HG03196 (cell line): Measurements from ENCODE around the gene JPT2.

Experiments
- ATAC-seq: cut with Tn5 transposase; IDR thresholded peaks from one replicate; pipeline ENCODE4 v1.9.1; 2021; ENCODE audit not compliant: unreplicated experiment

JPT2 gene

GRCh38 chr16:1749152-1750117 is 71.4 kb downstream of the JPT2 start:
- ATAC-seq = no peak
